HG02840 (cell line): ENCODE measurements around the gene MICAL2.

Source experiments
- ATAC-seq: cut with Tn5 transposase; IDR thresholded peaks from one replicate; pipeline ENCODE4 v1.9.1; 2021; ENCODE audit warnings: mild to moderate bottlenecking, moderate library complexity, moderate number of reproducible peaks; ENCODE audit not compliant: unreplicated experiment, low FRiP score

Gene MICAL2

GRCh38 chr11:12238420-12238819 is 128.0 kb downstream of the MICAL2 start:
- no peak for ATAC-seq

- no peak for ATAC-seq
Observed at GRCh38 chr11:12239396-12239795, 129.0 kb downstream of the MICAL2 start.

GRCh38 chr11:12239804-12240371 is 129.5 kb downstream of the MICAL2 start:
- no peak for ATAC-seq

GRCh38 chr11:12240677-12241076 is 130.3 kb downstream of the MICAL2 start:
- no peak for ATAC-seq

GRCh38 chr11:12241401-12241800 is 131.0 kb downstream of the MICAL2 start:
- ATAC-seq, result no peak

- no peak for ATAC-seq
Observed at GRCh38 chr11:12241971-12242672, 131.7 kb downstream of the MICAL2 start.

- no peak for ATAC-seq
Observed at GRCh38 chr11:12242966-12243365, 132.6 kb downstream of the MICAL2 start.

- ATAC-seq, result no peak
Observed at GRCh38 chr11:12243486-12243885, 133.1 kb downstream of the MICAL2 start.

- no peak for ATAC-seq
Observed at GRCh38 chr11:12243911-12244550, 133.6 kb downstream of the MICAL2 start.

- no peak for ATAC-seq
Observed at GRCh38 chr11:12245091-12245490, 134.7 kb downstream of the MICAL2 start.

GRCh38 chr11:12245549-12246016 is 135.2 kb downstream of the MICAL2 start:
- ATAC-seq, result no peak

GRCh38 chr11:12246147-12246546 is 135.8 kb downstream of the MICAL2 start:
- ATAC-seq, result no peak

- no peak for ATAC-seq
Observed at GRCh38 chr11:12246989-12247388, 136.6 kb downstream of the MICAL2 start.

- ATAC-seq, result no peak
Observed at GRCh38 chr11:12247543-12248254, 137.3 kb downstream of the MICAL2 start.

- no peak for ATAC-seq
Observed at GRCh38 chr11:12248330-12248729, 137.9 kb downstream of the MICAL2 start.

- no peak for ATAC-seq
Observed at GRCh38 chr11:12249590-12250260, 139.3 kb downstream of the MICAL2 start.

GRCh38 chr11:12251666-12252560 is 141.5 kb downstream of the MICAL2 start:
- ATAC-seq, result no peak

GRCh38 chr11:12253843-12254281 is 143.5 kb downstream of the MICAL2 start:
- no peak for ATAC-seq

GRCh38 chr11:12258451-12258850 is 148.1 kb downstream of the MICAL2 start:
- ATAC-seq, result no peak
